Measurements from ENCODE around the gene MYH14.

MYH14 gene

GRCh38 chr19:50358483-50359327 is 155.3 kb downstream of the MYH14 start:
- H3K4me3 ChIP-seq (ENCODE audit: low read depth, low read length) = no peak overlapping the region

GRCh38 chr19:50359328-50359818 is 156.0 kb downstream of the MYH14 start:
- no peak overlapping the region for H3K4me3 ChIP-seq (ENCODE audit: low read depth, low read length)

Data from iPS-11a (cell line).